ENCODE measurements around the gene TROAP.
"Not testable (repeated sequence)": the region's sequence is repeated elsewhere in the genome, so short reads cannot be mapped to it uniquely, and the experiment has no call there.

The TROAP gene

DNA sequence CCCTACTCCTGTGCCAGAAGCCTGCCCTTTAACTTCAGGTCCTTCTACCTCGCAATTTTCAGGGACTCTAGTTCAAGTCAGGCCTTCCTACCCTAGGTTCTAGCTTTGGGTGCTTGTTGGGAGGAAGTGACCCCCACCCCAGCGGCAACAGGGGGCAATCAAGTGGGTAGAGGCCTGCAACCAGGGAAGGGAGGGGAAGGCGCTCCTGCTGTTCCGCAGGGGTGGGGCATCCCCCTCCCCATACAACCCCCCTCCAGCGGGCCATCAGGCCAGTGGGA, 28.3 kb upstream of the TROAP start:
- no peak for DNase-seq

DNA sequence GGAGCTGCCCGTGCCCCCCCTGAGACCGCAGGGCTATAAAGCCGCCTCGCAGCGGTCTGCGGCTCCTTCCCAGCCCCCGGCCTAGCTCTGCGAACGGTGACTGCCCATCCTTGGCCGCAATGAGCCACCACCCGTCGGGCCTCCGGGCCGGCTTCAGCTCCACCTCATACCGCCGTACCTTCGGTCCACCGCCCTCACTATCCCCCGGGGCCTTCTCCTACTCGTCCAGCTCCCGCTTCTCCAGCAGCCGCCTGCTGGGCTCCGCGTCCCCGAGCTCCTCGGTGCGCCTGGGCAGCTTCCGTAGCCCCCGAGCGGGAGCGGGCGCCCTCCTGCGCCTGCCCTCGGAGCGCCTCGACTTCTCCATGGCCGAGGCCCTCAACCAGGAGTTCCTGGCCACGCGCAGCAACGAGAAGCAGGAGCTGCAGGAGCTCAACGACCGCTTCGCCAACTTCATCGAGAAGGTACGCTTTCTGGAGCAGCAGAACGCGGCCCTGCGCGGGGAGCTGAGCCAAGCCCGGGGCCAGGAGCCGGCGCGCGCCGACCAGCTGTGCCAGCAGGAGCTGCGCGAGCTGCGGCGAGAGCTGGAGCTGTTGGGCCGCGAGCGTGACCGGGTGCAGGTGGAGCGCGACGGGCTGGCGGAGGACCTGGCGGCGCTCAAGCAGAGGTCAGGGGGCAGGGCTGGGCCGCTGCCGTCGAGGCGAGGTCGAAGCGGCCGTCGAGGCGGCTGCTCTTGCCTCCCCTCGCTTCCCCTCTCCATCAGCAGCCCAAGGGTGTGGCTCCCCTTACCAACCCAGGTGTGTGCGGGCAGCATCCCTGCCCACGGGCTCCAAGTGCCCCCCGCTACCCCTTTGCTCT, 27.7 kb upstream of the TROAP start, which contains the start of gene PRPH:
TSS of gene PRPH (plus strand) at position 66 of the 855 bp plus-strand sequence. CDS start at position 120, 54 bp downstream.
- no peak for DNase-seq

- DNase-seq, result peak in 1 of 2 experiments; percentile 25
These were observed 26.8 kb upstream of the TROAP start for GRCh38 chr12:49296034-49296835.

DNA sequence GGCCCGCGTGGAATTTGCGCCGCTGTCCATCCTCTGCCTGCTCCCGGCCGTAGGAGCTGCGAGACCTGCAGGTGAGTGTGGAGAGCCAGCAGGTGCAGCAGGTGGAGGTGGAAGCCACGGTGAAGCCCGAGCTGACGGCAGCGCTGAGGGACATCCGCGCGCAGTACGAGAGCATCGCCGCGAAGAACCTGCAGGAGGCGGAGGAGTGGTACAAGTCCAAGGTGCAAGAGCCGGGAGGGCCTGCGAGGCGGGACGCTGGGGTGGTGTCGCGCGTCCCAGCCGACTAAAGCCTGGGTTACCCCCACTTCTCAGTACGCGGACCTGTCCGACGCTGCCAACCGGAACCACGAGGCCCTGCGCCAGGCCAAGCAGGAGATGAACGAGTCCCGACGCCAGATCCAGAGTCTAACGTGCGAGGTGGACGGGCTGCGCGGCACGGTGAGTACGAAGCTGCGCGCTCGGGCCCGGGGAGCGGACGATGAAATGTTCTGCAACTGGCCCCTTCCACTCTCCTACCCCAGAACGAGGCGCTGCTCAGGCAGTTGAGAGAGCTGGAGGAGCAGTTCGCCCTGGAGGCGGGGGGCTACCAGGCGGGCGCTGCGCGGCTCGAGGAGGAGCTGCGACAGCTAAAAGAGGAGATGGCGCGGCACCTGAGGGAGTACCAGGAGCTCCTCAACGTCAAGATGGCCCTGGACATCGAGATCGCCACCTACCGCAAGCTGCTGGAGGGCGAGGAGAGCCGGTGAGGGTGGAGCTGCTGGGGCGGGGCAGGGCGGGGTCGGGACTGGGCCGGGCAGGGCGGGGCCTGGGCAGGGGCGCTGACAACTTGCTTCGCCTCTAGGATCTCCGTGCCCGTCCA, 26.0 kb upstream of the TROAP start:
- peak; percentile 45 to 64 for DNase-seq

- DNase-seq, result no peak
These were observed 25.4 kb upstream of the TROAP start for GRCh38 chr12:49297695-49298060.

- no peak for DNase-seq
These were observed 24.9 kb upstream of the TROAP start for GRCh38 chr12:49298160-49298559.

GRCh38 chr12:49301760-49302159, 21.3 kb upstream of the TROAP start:
- DNase-seq, result no peak

GRCh38 chr12:49304161-49304560, 18.9 kb upstream of the TROAP start:
- no peak for DNase-seq

- DNase-seq, result no peak
These were observed 17.1 kb upstream of the TROAP start for GRCh38 chr12:49305762-49306510.

- DNase-seq, result no peak
These were observed 13.7 kb upstream of the TROAP start for GRCh38 chr12:49309386-49309785.

DNA sequence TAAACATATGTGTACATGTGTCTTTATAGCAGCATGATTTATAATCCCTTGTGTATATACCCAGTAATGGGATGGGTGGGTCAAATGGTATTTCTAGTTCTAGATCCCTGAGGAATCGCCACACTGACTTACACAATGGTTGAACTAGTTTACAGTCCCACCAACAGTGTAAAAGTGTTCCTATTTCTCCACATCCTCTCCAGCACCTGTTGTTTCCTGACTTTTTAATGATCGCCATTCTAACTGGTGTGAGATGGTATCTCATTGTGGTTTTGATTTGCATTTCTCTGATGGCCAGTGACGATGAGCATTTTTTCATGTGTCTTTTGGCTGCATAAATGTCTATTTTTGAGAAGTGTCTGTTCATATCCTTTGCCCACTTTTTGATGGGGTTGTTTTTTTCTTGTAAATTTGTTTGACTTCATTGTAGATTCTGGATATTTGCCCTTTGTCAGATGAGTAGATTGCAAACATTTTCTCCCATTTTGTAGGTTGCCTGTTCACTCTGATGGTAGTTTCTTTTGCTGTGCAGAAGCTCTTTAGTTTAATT, 12.5 kb upstream of the TROAP start:
- DNase-seq, result not testable (repeated sequence)

GRCh38 chr12:49314811-49315210, 8.2 kb upstream of the TROAP start:
- no peak for DNase-seq

- not testable (repeated sequence) for DNase-seq
These were observed 5.9 kb upstream of the TROAP start for GRCh38 chr12:49317118-49317517.

DNA sequence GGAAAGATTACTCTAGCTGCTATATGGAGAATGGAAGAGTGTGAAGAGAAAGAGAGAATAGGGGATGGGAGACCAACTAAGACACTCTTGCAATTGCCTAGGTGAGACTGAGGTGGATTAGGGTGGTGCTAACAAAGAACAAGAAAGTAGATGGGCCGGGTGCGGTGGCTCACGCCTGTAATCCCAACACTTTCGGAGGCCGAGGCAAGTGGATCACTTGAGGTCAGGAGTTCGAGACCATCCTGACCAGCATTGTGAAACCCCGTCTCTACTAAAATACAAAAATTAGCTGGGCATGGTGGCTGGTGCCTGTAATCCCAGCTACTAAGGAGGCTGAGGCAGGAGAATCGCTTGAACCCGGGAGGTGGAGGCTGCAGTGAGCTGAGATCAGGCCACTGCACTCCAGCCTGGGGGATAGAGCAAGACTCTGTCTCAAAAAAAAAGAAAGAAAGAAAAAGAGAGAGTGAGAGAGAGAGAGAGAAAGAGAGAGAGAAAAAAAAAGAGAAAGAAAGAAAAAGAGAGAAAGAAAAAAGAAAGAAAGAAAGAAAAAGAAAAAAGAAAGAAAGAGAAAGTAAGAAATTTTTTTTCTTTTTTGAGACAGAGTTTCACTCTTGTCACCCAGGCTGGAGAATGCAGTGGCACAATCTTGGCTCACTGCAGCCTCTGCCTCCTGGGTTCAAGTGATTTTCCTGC, 2.5 kb upstream of the TROAP start:
- DNase-seq, result not testable (repeated sequence)

GRCh38 chr12:49322367-49322707, 718 bp upstream of the TROAP start:
- no peak for DNase-seq

DNA sequence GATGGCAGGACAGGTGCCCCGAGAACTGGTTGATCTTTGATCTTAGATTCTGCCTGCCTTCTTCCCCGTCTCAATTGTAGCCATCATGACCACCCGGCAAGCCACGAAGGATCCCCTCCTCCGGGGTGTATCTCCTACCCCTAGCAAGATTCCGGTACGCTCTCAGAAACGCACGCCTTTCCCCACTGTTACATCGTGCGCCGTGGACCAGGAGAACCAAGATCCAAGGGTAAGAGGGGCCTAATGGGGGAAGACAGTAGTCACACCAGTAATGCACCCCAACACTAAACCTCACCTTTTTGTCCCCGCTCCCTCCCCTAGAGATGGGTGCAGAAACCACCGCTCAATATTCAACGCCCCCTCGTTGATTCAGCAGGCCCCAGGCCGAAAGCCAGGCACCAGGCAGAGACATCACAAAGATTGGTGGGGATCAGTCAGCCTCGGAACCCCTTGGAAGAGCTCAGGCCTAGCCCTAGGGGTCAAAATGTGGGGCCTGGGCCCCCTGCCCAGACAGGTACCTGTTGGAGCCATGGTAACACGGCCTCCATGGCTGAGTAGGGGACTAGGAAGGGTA, 556 bp downstream of the TROAP start:
- no peak for DNase-seq

GRCh38 chr12:49325606-49326005, 2.6 kb downstream of the TROAP start:
- DNase-seq, result no peak

DNA sequence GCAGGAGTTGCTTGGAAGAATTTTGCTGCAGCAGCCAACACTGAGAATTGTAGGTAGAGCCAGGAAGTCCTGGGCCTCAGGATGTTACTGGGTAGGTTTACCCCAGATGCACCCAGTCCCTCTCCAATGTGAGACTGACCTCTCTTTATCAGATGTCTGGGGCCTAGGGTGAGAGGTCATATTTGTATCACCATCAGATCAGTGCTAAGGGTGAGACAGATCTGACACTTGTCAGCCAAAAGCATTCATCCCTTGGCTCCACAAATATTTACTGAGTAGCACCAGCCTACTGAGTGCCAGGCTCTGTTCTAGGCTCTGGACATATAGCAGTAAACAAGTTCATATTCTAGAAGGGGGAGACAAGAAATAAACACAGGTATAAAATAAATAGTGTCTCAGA, 4.3 kb downstream of the TROAP start:
- DNase-seq, result no peak

DNA sequence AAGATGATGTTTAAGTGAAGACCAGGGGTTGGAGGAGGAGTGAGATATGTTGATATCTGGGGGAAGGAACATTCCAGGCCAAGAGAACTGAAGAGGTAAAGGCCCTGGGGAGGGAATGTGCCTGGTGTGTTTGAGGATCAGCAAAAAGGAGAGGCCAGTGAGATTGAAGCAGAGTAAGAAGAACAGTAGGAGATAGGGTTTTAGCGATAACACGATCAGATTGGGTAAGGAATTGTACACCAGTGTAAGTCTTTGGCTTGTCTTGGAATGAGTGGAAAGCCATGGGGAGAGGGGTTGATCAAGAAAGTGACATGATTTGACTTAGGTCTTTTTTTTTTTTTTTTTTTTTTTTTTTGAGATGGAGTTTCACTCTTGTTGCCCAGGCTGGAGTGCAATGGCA, 4.8 kb downstream of the TROAP start:
- DNase-seq, result no peak

GRCh38 chr12:49328816-49329215, 5.8 kb downstream of the TROAP start:
- no peak for DNase-seq

DNA sequence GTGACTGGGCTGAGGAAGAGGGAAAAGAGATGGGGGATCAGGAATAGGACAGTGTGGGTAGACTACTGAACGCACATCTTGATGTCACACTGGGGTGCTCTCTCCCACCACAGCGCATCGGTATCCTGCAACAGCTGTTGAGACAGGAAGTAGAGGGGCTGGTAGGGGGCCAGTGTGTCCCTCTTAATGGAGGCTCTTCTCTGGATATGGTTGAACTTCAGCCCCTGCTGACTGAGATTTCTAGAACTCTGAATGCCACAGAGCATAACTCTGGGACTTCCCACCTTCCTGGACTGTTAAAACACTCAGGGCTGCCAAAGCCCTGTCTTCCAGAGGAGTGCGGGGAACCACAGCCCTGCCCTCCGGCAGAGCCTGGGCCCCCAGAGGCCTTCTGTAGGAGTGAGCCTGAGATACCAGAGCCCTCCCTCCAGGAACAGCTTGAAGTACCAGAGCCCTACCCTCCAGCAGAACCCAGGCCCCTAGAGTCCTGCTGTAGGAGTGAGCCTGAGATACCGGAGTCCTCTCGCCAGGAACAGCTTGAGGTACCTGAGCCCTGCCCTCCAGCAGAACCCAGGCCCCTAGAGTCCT, 7.1 kb downstream of the TROAP start:
- no peak for DNase-seq
